HepG2 (cell line): ENCODE results near the gene CCNH. TPM values are rescaled to one million over a fixed set of nuclear protein-coding genes. Genes with fewer than 3 reads are reported as not detected.

Source experiments
- ATAC-seq: fragments of 200-7000 bp; cut with Tn5 transposase; 3 replicates; pipeline ENCODE4 v1.9.1; 2020; ENCODE audit warnings: mild to moderate bottlenecking, moderate library complexity
- BruUV-seq: library from RNA; stranded (reverse); fragments of 400-500 nt; replicated peaks from 2 replicates; lab custom pipeline; 2021; lab: Mats Ljungman, UMichigan
- CTCF ChIA-PET: fragments of 300-600 bp; formaldehyde crosslinking; extraction: SDS; loops from one replicate; lab custom pipeline; 2021; ENCODE audit warnings: low total read pairs, inconsistent platforms, low intra/inter-chr PET ratio; lab: Yijun Ruan, JAX
- POLR2A ChIA-PET: fragments of 350-600 bp; sonication (Branson Sonifier 250); formaldehyde crosslinking; loops from one replicate; lab custom pipeline; 2020; ENCODE audit warnings: antibody characterized with exemption, inconsistent platforms; lab: Yijun Ruan, JAX
- DNase-seq: peaks from one replicate; pipeline ENCODE4 v3.0.0-alpha.2; 2015; ENCODE audit warnings: low spot score
- FAIRE-seq: peaks from 3 replicates; lab custom pipeline; 2011; peaks lifted over from hg19 to GRCh38; lab: Jason Lieb, UNC
- H2AFZ ChIP-seq: one replicate; pipeline ENCODE4 v1.6.1; 2011; ENCODE audit warnings: low read length, inconsistent platforms
- H3K27ac ChIP-seq: fragments of 300-600 bp; 3 replicates; pipeline ENCODE4 v1.8.0; 2011; ENCODE audit warnings: mixed run types, mild to moderate bottlenecking, mixed read lengths, low read length, inconsistent platforms; ENCODE audit not compliant: insufficient read depth; ENCODE audit errors: extremely low read length
- H3K27me3 ChIP-seq, 2 experiments: fragments of 200-600 bp in 1 of 2; 2 replicates in 1 of 2; 3 replicates in 1 of 2; pipeline versions ENCODE4 v1.6.0 to v1.8.0; 2011; ENCODE audit warnings: low read length in 2 of 2, mild to moderate bottlenecking in 2 of 2, moderate library complexity in 2 of 2, inconsistent platforms in 1 of 2; ENCODE audit not compliant: insufficient read depth in 2 of 2, control insufficient read depth in 1 of 2
- H3K36me3 ChIP-seq, 2 experiments: fragments of 200-600 bp in 1 of 2; replicated peaks in 1 of 2; 2 replicates in 1 of 2; 3 replicates in 1 of 2; pipeline versions ENCODE4 v1.5.1 to v1.8.0; 2011; ENCODE audit warnings: low read length in 2 of 2, inconsistent platforms in 1 of 2; ENCODE audit not compliant: insufficient read depth in 2 of 2, control insufficient read depth in 1 of 2
- H3K4me1 ChIP-seq: 2 replicates; pipeline ENCODE4 v1.5.1; 2012; ENCODE audit warnings: low read length, inconsistent platforms; ENCODE audit not compliant: insufficient read depth
- H3K4me2 ChIP-seq: 2 replicates; pipeline ENCODE4 v1.6.0; 2011; ENCODE audit warnings: low read depth, low read length, inconsistent platforms
- H3K4me3 ChIP-seq, 3 experiments: fragments of 200-600 bp in 1 of 3; sonication (generic), shearing (Covaris generic) in 1 of 3; replicated peaks in 1 of 3; 2 replicates each; pipeline ENCODE4 v1.5.1; 2011 to 2016; ENCODE audit warnings: low read length in 3 of 3, inconsistent platforms in 2 of 3, low read depth in 2 of 3, mild to moderate bottlenecking in 2 of 3, control low read depth in 1 of 3, mixed read lengths in 1 of 3; ENCODE audit not compliant: insufficient read depth in 1 of 3
- H3K79me2 ChIP-seq: one replicate; pipeline ENCODE4 v1.6.1; 2011; ENCODE audit warnings: low read length, inconsistent platforms; ENCODE audit not compliant: insufficient read depth
- H3K9ac ChIP-seq: 2 replicates; pipeline ENCODE4 v1.6.0; 2011; ENCODE audit warnings: mild to moderate bottlenecking, low read depth, low read length, inconsistent platforms; ENCODE audit not compliant: insufficient read depth
- H3K9me3 ChIP-seq: 2 replicates; pipeline ENCODE4 v1.5.1; 2012; ENCODE audit warnings: mild to moderate bottlenecking, low read length
- H4K20me1 ChIP-seq: 2 replicates; pipeline ENCODE4 v1.6.0; 2011; ENCODE audit warnings: inconsistent platforms, mild to moderate bottlenecking, low read length, moderate library complexity; ENCODE audit not compliant: insufficient read depth
- DNMT3B ChIP-seq: conservative IDR thresholded peaks from 2 replicates; pipeline ENCODE4 v1.6.1; 2016; ENCODE audit warnings: missing biosample characterization, control low read depth
- KAT8 ChIP-seq: IDR thresholded peaks from 2 replicates; pipeline ENCODE4 v1.6.1; 2016; ENCODE audit warnings: missing genetic modification reagents, missing compliant biosample characterization
- NR2F2 ChIP-seq: IDR thresholded peaks from 2 replicates; pipeline ENCODE4 v1.6.1; 2012; ENCODE audit warnings: low read depth, inconsistent platforms, borderline replicate concordance
- NR2F6 ChIP-seq, 2 experiments: IDR thresholded peaks; 2 replicates each; pipeline ENCODE4 v1.6.1; 2016; ENCODE audit warnings: antibody characterized with exemption in 1 of 2, mild to moderate bottlenecking in 1 of 2
- SRSF9 ChIP-seq: fragments of 200-400 bp; formaldehyde crosslinking; IDR thresholded peaks from 2 replicates; pipeline ENCODE4 v1.6.1; 2018; ENCODE audit warnings: borderline replicate concordance, mild to moderate bottlenecking, low read depth, low read length; ENCODE audit not compliant: insufficient read depth, poor library complexity, severe bottlenecking
- ZFP36L1 ChIP-seq: sonication (generic); formaldehyde crosslinking; IDR thresholded peaks from 2 replicates; pipeline ENCODE4 v1.8.0; 2022; ENCODE audit warnings: mild to moderate bottlenecking, missing genetic modification reagents, moderate library complexity
- ZKSCAN8 ChIP-seq: IDR thresholded peaks from 2 replicates; pipeline ENCODE4 v1.6.1; 2016; ENCODE audit warnings: borderline replicate concordance, missing genetic modification reagents, missing compliant biosample characterization
- ZNF234 ChIP-seq: sonication (generic); formaldehyde crosslinking; conservative IDR thresholded peaks from 2 replicates; pipeline ENCODE4 v1.5.1; 2020; ENCODE audit warnings: mild to moderate bottlenecking, missing genetic modification reagents
- ZNF264 ChIP-seq: sonication (generic); formaldehyde crosslinking; IDR thresholded peaks from 2 replicates; pipeline ENCODE4 v1.4.0; 2020; ENCODE audit warnings: missing genetic modification reagents
- WGBS: methylation state at CpG from one replicate; pipeline ENCODE4 v1.1.6; 2017; ENCODE audit warnings: low lambda C conversion rate; 5-methylcytosine and 5-hydroxymethylcytosine counted together
- in situ Hi-C: cut with HindIII; loops from 2 replicates; pipeline ENCODE4 v1.10.0; 2017; ENCODE audit warnings: low pct_unique_long_range_greater_than_20kb; ENCODE audit not compliant: extremely low pct_ligation_motif_present
- intact Hi-C: fragments of 100-400 bp; cut with micrococcal nuclease; formaldehyde crosslinking; loops from one replicate; pipeline ENCODE4 v1.10.0; 2022; ENCODE audit not compliant: unreplicated experiment
- polyA plus RNA-seq, 8 experiments: library from polyadenylated mRNA; depleted of rRNA in 3 of 8; stranded (reverse) in 7 of 8; unstranded in 1 of 8; fragments of >200 nt; fragmentation: Illumina TruSeq in 4 of 8; extraction: Trizol in 4 of 8; gene quantifications; 2 replicates each; pipeline versions ENCODE4 v1.2.1 to v1.2.3, GENCODE V29; 2011 to 2016; ENCODE audit warnings: low read depth in 4 of 8, missing spikeins in 1 of 8, mixed read lengths in 1 of 8; ENCODE audit not compliant: insufficient read depth in 1 of 8
- total RNA-seq, 5 experiments: library from RNA; depleted of rRNA; stranded (reverse); fragments of >200 nt; fragmentation: Illumina TruSeq; extraction: Trizol; gene quantifications; 2 replicates each; pipeline ENCODE4 v1.2.3, GENCODE V29; 2016; ENCODE audit warnings: low read depth in 1 of 5
- TF ChIP-seq, protein P1 (sequence below): IDR thresholded peaks from 2 replicates; pipeline ENCODE4 v1.6.1; 2016; ENCODE audit warnings: low read depth, control low read depth
- TF ChIP-seq, protein P2 (sequence below): sonication (generic); formaldehyde crosslinking; IDR thresholded peaks from 2 replicates; pipeline ENCODE4 v1.4.0; 2020; ENCODE audit warnings: mild to moderate bottlenecking, missing genetic modification reagents

The CCNH gene
- total and polyA plus RNA-seq, 2 of the 13 experiments (the other 11 are each of a cell fraction or from before 2014, with no cell fraction given) = 42.5 to 94.3 TPM

DNA sequence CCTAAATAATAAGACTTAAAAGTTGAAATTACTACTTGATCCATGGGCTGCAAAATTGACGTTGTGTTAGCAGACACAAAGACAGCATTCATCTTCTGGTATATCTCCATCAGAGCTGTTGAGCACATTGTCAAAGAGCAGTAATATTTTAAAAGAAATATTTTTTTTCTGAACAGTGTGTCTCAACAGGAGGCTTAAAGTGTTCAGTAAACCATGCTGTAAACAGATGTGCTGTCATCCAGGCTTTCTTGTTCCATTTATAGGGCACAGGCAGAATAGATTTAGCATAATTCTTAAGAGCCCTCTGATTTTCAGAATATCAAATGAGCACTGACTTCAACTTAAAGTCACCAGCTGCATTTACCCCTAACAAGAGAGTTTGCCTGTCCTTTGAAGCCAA, 29.7 kb upstream of the CCNH start:
- 0% methylated on average over 1 of the region's 1 CpG for WGBS
- no peaks in the 10 kb centered on the region for H4K20me1 ChIP-seq
- H3K27ac ChIP-seq = no peak overlapping the region
- no peak overlapping the region for H3K4me2 ChIP-seq
- no peak for TF ChIP-seq ZNF264 (CRISPR knock-in tag)
- TF ChIP-seq, protein P1, sequence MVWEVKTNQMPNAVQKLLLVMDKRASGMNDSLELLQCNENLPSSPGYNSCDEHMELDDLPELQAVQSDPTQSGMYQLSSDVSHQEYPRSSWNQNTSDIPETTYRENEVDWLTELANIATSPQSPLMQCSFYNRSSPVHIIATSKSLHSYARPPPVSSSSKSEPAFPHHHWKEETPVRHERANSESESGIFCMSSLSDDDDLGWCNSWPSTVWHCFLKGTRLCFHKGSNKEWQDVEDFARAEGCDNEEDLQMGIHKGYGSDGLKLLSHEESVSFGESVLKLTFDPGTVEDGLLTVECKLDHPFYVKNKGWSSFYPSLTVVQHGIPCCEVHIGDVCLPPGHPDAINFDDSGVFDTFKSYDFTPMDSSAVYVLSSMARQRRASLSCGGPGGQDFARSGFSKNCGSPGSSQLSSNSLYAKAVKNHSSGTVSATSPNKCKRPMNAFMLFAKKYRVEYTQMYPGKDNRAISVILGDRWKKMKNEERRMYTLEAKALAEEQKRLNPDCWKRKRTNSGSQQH (CRISPR knock-in tag) = no peak
- no peak for TF ChIP-seq SRSF9
- no peak for TF ChIP-seq DNMT3B (CRISPR knock-in tag)
- no peak for TF ChIP-seq KAT8
- TF ChIP-seq ZFP36L1 (CRISPR knock-in tag) = no peak
- TF ChIP-seq NR2F6 (IDR thresholded peaks at IDR 0.05) = no peak
- TF ChIP-seq NR2F6 (CRISPR knock-in tag; IDR thresholded peaks at IDR 0.05) = no peak
- TF ChIP-seq ZKSCAN8 = no peak
- TF ChIP-seq, protein P2, sequence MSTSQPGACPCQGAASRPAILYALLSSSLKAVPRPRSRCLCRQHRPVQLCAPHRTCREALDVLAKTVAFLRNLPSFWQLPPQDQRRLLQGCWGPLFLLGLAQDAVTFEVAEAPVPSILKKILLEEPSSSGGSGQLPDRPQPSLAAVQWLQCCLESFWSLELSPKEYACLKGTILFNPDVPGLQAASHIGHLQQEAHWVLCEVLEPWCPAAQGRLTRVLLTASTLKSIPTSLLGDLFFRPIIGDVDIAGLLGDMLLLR = no peak
- no peak for TF ChIP-seq NR2F2
- TF ChIP-seq ZNF234 (CRISPR knock-in tag) = no peak
- H3K9me3 ChIP-seq = no peaks in the 10 kb centered on the region
- no peaks in the 10 kb centered on the region for H3K79me2 ChIP-seq
- ChIA-PET POLR2A (no interaction called here), CTCF (no interaction called here)
- H3K4me3 ChIP-seq = no peak overlapping the region
- no peaks in the 10 kb centered on the region for H3K27me3 ChIP-seq
- H2AFZ ChIP-seq = no peak overlapping the region
- in situ Hi-C loops = no loop called here
- DNase-seq (no peak), FAIRE-seq (no peak), ATAC-seq (no peak)
- intact Hi-C loops = no loop called here
- H3K36me3 ChIP-seq = no peaks in the 10 kb centered on the region
- no peak overlapping the region for H3K9ac ChIP-seq
- no peaks in the 10 kb centered on the region for H3K4me1 ChIP-seq
- BruUV-seq = no TSS peak
